Neural crest cell (in vitro differentiated cells): ENCODE measurements around the gene ZSCAN20. TPM values are rescaled to one million over a fixed set of nuclear protein-coding genes. Genes with fewer than 3 reads are reported as not detected.

Experiments
- DNase-seq: peaks from one replicate; pipeline ENCODE4 v3.0.0; 2021; ENCODE audit warnings: low read depth, mixed read lengths, low spot score
- H3K27ac Mint-ChIP-seq: one replicate; pipeline ENCODE4 v1.8.0; 2021; ENCODE audit warnings: mild to moderate bottlenecking, mixed read lengths; ENCODE audit not compliant: unreplicated experiment
- H3K27me3 Mint-ChIP-seq: 2 replicates; pipeline ENCODE4 v1.8.0; 2021; ENCODE audit warnings: low read depth, mild to moderate bottlenecking, mixed read lengths
- H3K36me3 Mint-ChIP-seq: 2 replicates; pipeline ENCODE4 v1.8.0; 2021; ENCODE audit warnings: low read depth, mild to moderate bottlenecking, mixed read lengths
- H3K4me1 Mint-ChIP-seq: 2 replicates; pipeline ENCODE4 v1.8.0; 2021; ENCODE audit warnings: mixed read lengths
- H3K4me3 Mint-ChIP-seq: one replicate; pipeline ENCODE4 v1.8.0; 2021; ENCODE audit warnings: mild to moderate bottlenecking, mixed read lengths
- H3K9me3 Mint-ChIP-seq: 2 replicates; pipeline ENCODE4 v1.8.0; 2021; ENCODE audit warnings: mixed read lengths
- CTCF ChIP-seq: fragments of 200-600 bp; sonication (generic); conservative IDR thresholded peaks from 2 replicates; pipeline ENCODE4 v1.5.0; 2021; ENCODE audit warnings: antibody characterized with exemption, mild to moderate bottlenecking
- total RNA-seq: library from RNA; stranded (reverse); gene quantifications from 2 replicates; pipeline ENCODE4 v1.2.1, GENCODE V29; 2021

Gene ZSCAN20
- total RNA-seq, 1 donor from 2014 or later: 7.0 TPM

- Mint-ChIP-seq H3K9me3 (no peaks in the 10 kb centered on the region), H3K27ac (no peak overlapping the region), H3K4me1 (peaks cover 34% of the 10 kb centered on the region), H3K27me3 (no peaks in the 10 kb centered on the region), H3K4me3 (no peak overlapping the region), H3K36me3 (no peaks in the 10 kb centered on the region)
- TF ChIP-seq CTCF: no peak
- DNase-seq: no peak
Observed at GRCh38 chr1:33434363-33434750, 38.1 kb upstream of the ZSCAN20 start.

GRCh38 chr1:33435096-33435820 lies 37.2 kb upstream of the ZSCAN20 start:
- H3K9me3 Mint-ChIP-seq: no peaks in the 10 kb centered on the region
- no peaks in the 10 kb centered on the region for H3K36me3 Mint-ChIP-seq
- no peaks in the 10 kb centered on the region for H3K27me3 Mint-ChIP-seq
- peaks cover 34% of the 10 kb centered on the region for H3K4me1 Mint-ChIP-seq
- no peak for TF ChIP-seq CTCF
- DNase-seq: no peak
- H3K27ac Mint-ChIP-seq: peak overlapping the region; percentile 60
- H3K4me3 Mint-ChIP-seq: no peak overlapping the region

- Mint-ChIP-seq H3K36me3 (no peaks in the 10 kb centered on the region), H3K9me3 (no peaks in the 10 kb centered on the region), H3K4me1 (peaks cover 31% of the 10 kb centered on the region), H3K27ac (no peak overlapping the region), H3K4me3 (no peak overlapping the region), H3K27me3 (peaks cover 4% of the 10 kb centered on the region)
- no peak for TF ChIP-seq CTCF
- DNase-seq: no peak
Observed at GRCh38 chr1:33436557-33437285, 35.7 kb upstream of the ZSCAN20 start.

- Mint-ChIP-seq H3K27ac (no peak overlapping the region), H3K4me3 (no peak overlapping the region), H3K4me1 (peaks cover 33% of the 10 kb centered on the region), H3K27me3 (peaks cover 4% of the 10 kb centered on the region), H3K9me3 (no peaks in the 10 kb centered on the region), H3K36me3 (no peaks in the 10 kb centered on the region)
- no peak for DNase-seq
- TF ChIP-seq CTCF: no peak
Observed at GRCh38 chr1:33438364-33439160, 33.9 kb upstream of the ZSCAN20 start.

GRCh38 chr1:33439662-33440061 lies 32.8 kb upstream of the ZSCAN20 start:
- Mint-ChIP-seq H3K9me3 (no peaks in the 10 kb centered on the region), H3K4me1 (peaks cover 31% of the 10 kb centered on the region)
- DNase-seq: no peak

More at GRCh38 chr1:33439662-33440061, 32.8 kb upstream of the ZSCAN20 start:
- no peak for TF ChIP-seq CTCF
- Mint-ChIP-seq H3K36me3 (no peaks in the 10 kb centered on the region), H3K4me3 (no peak overlapping the region), H3K27ac (no peak overlapping the region), H3K27me3 (peaks cover 4% of the 10 kb centered on the region)
